Sigmoid colon (tissue), 7 donors: ENCODE data around the gene TBL3. TPM values are rescaled to one million over a fixed set of nuclear protein-coding genes. Genes with fewer than 3 reads are reported as not detected.

ENCODE experiments used
- DNase-seq: peaks from one replicate; pipeline ENCODE4 v3.0.0-alpha.2; 2019
- H3K27ac ChIP-seq, 4 donors: fragments of 200-600 bp; sonication (generic); one replicate each; pipeline ENCODE4 v1.5.1; 2016 to 2019; ENCODE audit warnings: mild to moderate bottlenecking in 1 of 4
- H3K27me3 ChIP-seq, 3 donors: fragments of 200-600 bp; sonication (generic); one replicate each; pipeline ENCODE4 v1.5.1; 2019; ENCODE audit warnings: mild to moderate bottlenecking in 1 of 3
- H3K36me3 ChIP-seq, 4 donors: fragments of 200-600 bp; sonication (generic); one replicate each; pipeline ENCODE4 v1.5.1; 2016 to 2019
- H3K4me1 ChIP-seq, 4 donors: fragments of 200-600 bp; sonication (generic); one replicate each; pipeline ENCODE4 v1.5.1; 2017 to 2019
- H3K4me3 ChIP-seq, 4 donors: fragments of 200-600 bp; sonication (generic); one replicate each; pipeline ENCODE4 v1.5.1; 2017 to 2019; ENCODE audit warnings: mild to moderate bottlenecking in 2 of 4, moderate library complexity in 1 of 4
- H3K9me3 ChIP-seq, 4 donors: fragments of 200-600 bp in 3 of 4; sonication (generic) in 3 of 4; one replicate each; pipeline versions ENCODE4 v1.5.1 to v1.6.1; 2013 to 2019
- CTCF ChIP-seq, 4 experiments: fragments of 450-650 bp in 3 of 4; fragments of 200-600 bp in 1 of 4; IDR thresholded peaks; one replicate each; pipeline ENCODE4 v1.5.1; 2016 to 2019; ENCODE audit warnings: antibody characterized with exemption in 4 of 4, mild to moderate bottlenecking in 3 of 4, moderate library complexity in 2 of 4
- EP300 ChIP-seq, 4 donors: sonication (generic); formaldehyde crosslinking; IDR thresholded peaks; one replicate each; pipeline ENCODE4 v1.6.1; 2017; ENCODE audit warnings: antibody characterized with exemption in 4 of 4
- POLR2A ChIP-seq, 2 donors: fragments of 450-650 bp; IDR thresholded peaks; one replicate each; pipeline ENCODE4 v1.6.1; 2016; ENCODE audit warnings: antibody characterized with exemption in 2 of 2, mild to moderate bottlenecking in 2 of 2, moderate library complexity in 2 of 2
- POLR2AphosphoS5 ChIP-seq, 4 donors: sonication (generic); formaldehyde crosslinking; IDR thresholded peaks; one replicate each; pipeline ENCODE4 v1.6.1; 2017; ENCODE audit warnings: antibody characterized with exemption in 4 of 4
- WGBS, 2 donors: extraction: QIAGEN DNeasy Blood & Tissue Kit; methylation state at CpG; one replicate each; pipeline ENCODE4 v1.1.7; 2013; 5-methylcytosine and 5-hydroxymethylcytosine counted together
- intact Hi-C: fragments of 100-400 bp; cut with DNase I; formaldehyde crosslinking; loops from one replicate; pipeline ENCODE4 v1.15.1; 2023
- polyA plus RNA-seq, 3 donors: library from polyadenylated mRNA; stranded (reverse); fragments of 200-250 nt; gene quantifications; one replicate each; pipeline ENCODE4 v1.2.3, GENCODE V29; 2013
- total RNA-seq, 4 donors: library from RNA; depleted of rRNA; stranded (reverse); fragments of >200 nt; gene quantifications; one replicate each; pipeline ENCODE4 v1.1.0, GENCODE V29; 2016
- donor health status: healthy with polysubstance abuse.
- donor health status: Bipolar disorder and iron deficiency.
- donor health status: healthy.

The TBL3 gene
- total and polyA plus RNA-seq, 7 donors, result 14.3 to 37.4 (median 25.4) TPM

DNA sequence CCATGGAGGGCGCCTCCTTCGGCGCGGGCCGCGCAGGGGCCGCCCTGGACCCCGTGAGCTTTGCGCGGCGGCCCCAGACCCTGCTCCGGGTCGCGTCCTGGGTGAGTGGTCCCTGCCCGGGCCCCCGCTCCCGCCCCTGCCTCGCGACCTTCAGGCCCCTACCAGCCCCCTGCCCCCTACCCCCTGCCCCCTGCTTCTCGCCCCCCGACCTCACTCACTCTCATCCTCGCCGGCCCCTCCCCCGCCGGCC, 18.2 kb downstream of the TBL3 start:
- Histone ChIP-seq H3K4me1 (peaks cover 0 to 39% (median 33%) of the 10 kb centered on the region in 4 donors), H3K4me3 (no peak overlapping the region), H3K27ac (no peak overlapping the region), H3K27me3 (peaks cover 37 to 50% (median 49%) of the 10 kb centered on the region in 3 donors), H3K9me3 (no peaks in the 10 kb centered on the region), H3K36me3 (peaks cover 6 to 17% (median 10%) of the 10 kb centered on the region in 4 donors)
- TF ChIP-seq CTCF (IDR thresholded peaks at IDR 0.05), result no peak
- TF ChIP-seq POLR2AphosphoS5 (IDR thresholded peaks at IDR 0.05), result no peak
- TF ChIP-seq EP300 (IDR thresholded peaks at IDR 0.05), result no peak
- TF ChIP-seq POLR2A (IDR thresholded peaks at IDR 0.05), result no peak
- intact Hi-C loops, result no loop called here
- 2 to 3% methylated on average over 25 of the region's 25 CpGs for WGBS, 2 donors
- DNase-seq, result no peak

DNA sequence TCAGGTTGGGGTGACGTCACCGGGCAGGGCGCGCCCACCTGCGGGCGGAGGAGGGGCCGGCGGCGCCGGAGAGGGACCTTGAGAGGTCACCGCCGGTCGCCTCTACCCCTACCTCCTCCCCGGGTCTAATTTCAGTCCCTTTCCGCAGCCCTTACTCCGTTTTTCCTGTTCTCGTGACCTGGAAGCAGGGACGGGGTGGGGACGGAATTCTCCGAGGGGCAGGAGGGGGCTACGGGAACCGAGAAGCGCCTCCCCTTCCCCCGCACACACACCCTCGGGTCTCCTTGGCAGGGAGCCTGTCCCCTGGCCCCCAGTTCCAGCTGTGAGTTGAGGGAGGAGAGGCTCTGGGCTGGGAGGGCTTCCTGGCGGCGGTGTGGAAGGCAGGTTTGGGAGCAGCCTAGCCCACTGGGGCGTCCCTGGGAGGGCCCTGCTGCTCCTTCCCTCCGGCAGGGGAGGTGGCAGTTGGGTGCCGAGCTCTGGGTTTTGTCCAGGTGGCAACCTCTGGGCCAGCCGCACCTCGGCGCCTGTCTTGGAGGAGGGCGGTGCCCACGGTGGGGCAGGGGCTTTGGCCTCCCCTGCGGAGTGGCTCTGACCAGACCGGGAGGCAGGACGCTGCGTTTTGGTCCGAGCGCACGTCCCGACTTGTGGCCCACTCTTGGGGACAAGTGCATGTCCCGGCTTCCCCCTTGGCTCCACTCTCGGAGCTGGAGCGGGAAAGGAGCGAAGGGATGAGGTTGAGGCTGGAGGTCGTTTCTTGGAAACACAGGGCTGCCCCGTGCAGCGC, 18.7 kb downstream of the TBL3 start:
- Histone ChIP-seq H3K4me1 (peaks cover 0 to 33% (median 28%) of the 10 kb centered on the region in 4 donors), H3K27ac (no peak overlapping the region), H3K4me3 (no peak overlapping the region), H3K9me3 (no peaks in the 10 kb centered on the region), H3K27me3 (peaks cover 37 to 50% (median 49%) of the 10 kb centered on the region in 3 donors), H3K36me3 (peaks cover 6 to 15% (median 10%) of the 10 kb centered on the region in 4 donors)
- intact Hi-C loops, result no loop called here
- no peak for DNase-seq
- WGBS, 2 donors, result 2% methylated on average over 50 of the region's 50 CpGs
- TF ChIP-seq POLR2A (IDR thresholded peaks at IDR 0.05) (peak in 1 of 2 donors; percentile 33), CTCF (IDR thresholded peaks at IDR 0.05) (no peak)

DNA sequence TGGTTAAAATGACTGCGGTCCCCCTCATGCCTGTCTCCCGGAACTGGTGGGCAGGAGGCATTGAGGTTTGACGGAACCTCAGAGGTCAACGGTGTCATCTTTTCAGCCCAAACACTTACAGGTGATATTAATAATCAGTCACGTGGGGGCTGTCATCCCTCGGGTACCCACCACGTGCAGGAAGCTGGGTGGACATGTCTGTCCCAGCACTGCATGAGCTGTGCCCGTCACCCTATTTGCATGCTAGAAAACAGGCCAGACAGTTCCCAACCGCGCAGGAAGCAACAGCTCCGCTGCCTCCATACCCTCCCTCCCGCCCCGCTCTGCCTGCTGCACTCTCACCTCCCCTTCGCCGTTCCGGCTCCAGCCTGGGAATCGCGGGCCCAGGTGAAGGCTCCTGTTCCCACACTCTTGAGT, 19.3 kb downstream of the TBL3 start:
- DNase-seq, result no peak
- Histone ChIP-seq H3K27me3 (peaks cover 37 to 50% (median 49%) of the 10 kb centered on the region in 3 donors), H3K9me3 (no peaks in the 10 kb centered on the region), H3K4me1 (peaks cover 0 to 30% (median 27%) of the 10 kb centered on the region in 4 donors), H3K36me3 (peaks cover under 1 to 9% (median 5%) of the 10 kb centered on the region in 4 donors), H3K4me3 (no peak overlapping the region), H3K27ac (no peak overlapping the region)
- intact Hi-C loops, result no loop called here
- 6 to 10% methylated on average over 18 of the region's 18 CpGs for WGBS, 2 donors
- no peak for TF ChIP-seq POLR2A (IDR thresholded peaks at IDR 0.05)
- no peak for TF ChIP-seq POLR2AphosphoS5 (IDR thresholded peaks at IDR 0.05)
- TF ChIP-seq CTCF (IDR thresholded peaks at IDR 0.05), result no peak
- TF ChIP-seq EP300 (IDR thresholded peaks at IDR 0.05), result no peak

DNA sequence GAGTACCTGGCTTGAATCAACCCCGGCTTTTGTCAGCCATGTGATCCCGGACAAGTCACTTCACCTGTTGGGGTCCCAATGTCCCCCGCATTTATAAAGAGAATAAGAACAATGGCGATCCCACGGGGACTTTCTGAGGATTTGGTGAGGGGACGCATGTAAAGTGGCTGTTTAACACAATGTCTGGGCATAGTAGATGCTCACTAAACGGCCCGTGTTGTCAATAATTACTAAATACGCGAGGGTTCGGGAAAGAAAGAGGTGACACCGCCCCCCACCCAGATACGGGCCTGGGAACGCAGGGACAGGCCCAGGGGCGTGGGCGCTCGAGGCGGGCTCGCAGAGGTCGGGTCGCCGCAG, 19.7 kb downstream of the TBL3 start:
- peaks cover 37 to 50% (median 49%) of the 10 kb centered on the region in 3 donors for H3K27me3 ChIP-seq
- no peak for TF ChIP-seq EP300 (IDR thresholded peaks at IDR 0.05)
- no peak for TF ChIP-seq POLR2AphosphoS5 (IDR thresholded peaks at IDR 0.05)
- no peak for TF ChIP-seq CTCF (IDR thresholded peaks at IDR 0.05)
- intact Hi-C loops, result no loop called here
- H3K9me3 ChIP-seq, result no peaks in the 10 kb centered on the region
- no peak for DNase-seq
- H3K4me3 ChIP-seq, result peak overlapping the region in 3 of 4 donors; percentile 21 to 40 (median 36)
- peaks cover 0 to 30% (median 27%) of the 10 kb centered on the region in 4 donors for H3K4me1 ChIP-seq
- peak overlapping the region in 2 of 4 donors; percentile 27 to 44 for H3K27ac ChIP-seq
- H3K36me3 ChIP-seq, result peaks cover 0 to 5% (median 1%) of the 10 kb centered on the region in 4 donors
- WGBS, 2 donors, result 11 to 14% methylated on average over 22 of the region's 22 CpGs
